DMS53 treated with DMSO at 0.1 percent for 48 hours (cell line): ENCODE measurements around the gene ARHGAP18.
"Not testable (repeated sequence)": the region's sequence is repeated elsewhere in the genome, so short reads cannot be mapped to it uniquely, and the experiment has no call there.

Source experiments
- DNase-seq: peaks from one replicate; lab custom pipeline; 2025; ENCODE audit not compliant: unreplicated experiment; lab: John Stamatoyannopoulos, UW

Gene ARHGAP18

GRCh38 chr6:129597023-129597713 lies 112.8 kb downstream of the ARHGAP18 start:
- DNase-seq = no peak

- no peak for DNase-seq
These were observed 113.5 kb downstream of the ARHGAP18 start for GRCh38 chr6:129596522-129596921.

GRCh38 chr6:129593233-129593564 lies 116.8 kb downstream of the ARHGAP18 start:
- DNase-seq = no peak

- DNase-seq = no peak
These were observed 117.3 kb downstream of the ARHGAP18 start for GRCh38 chr6:129592516-129593232.

GRCh38 chr6:129590408-129591022 lies 119.5 kb downstream of the ARHGAP18 start:
- DNase-seq = peak; percentile 27

- DNase-seq = no peak
These were observed 123.2 kb downstream of the ARHGAP18 start for GRCh38 chr6:129586815-129587214.

GRCh38 chr6:129583866-129584265 lies 126.1 kb downstream of the ARHGAP18 start:
- DNase-seq = no peak

- no peak for DNase-seq
These were observed 131.7 kb downstream of the ARHGAP18 start for GRCh38 chr6:129578315-129578714.

- DNase-seq = no peak
These were observed 132.3 kb downstream of the ARHGAP18 start for GRCh38 chr6:129577691-129578090.

- DNase-seq = no peak
These were observed 133.5 kb downstream of the ARHGAP18 start for GRCh38 chr6:129576456-129576855.

- DNase-seq = peak; percentile 29
These were observed 134.4 kb downstream of the ARHGAP18 start for GRCh38 chr6:129575378-129576118.

GRCh38 chr6:129574605-129575004 lies 135.4 kb downstream of the ARHGAP18 start:
- DNase-seq = not testable (repeated sequence)

GRCh38 chr6:129570929-129571328 lies 139.0 kb downstream of the ARHGAP18 start:
- DNase-seq = not testable (repeated sequence)

GRCh38 chr6:129568015-129568414 lies 142.0 kb downstream of the ARHGAP18 start:
- DNase-seq = no peak

GRCh38 chr6:129567374-129567773 lies 142.6 kb downstream of the ARHGAP18 start:
- DNase-seq = peak; percentile 6

- DNase-seq = no peak
These were observed 144.2 kb downstream of the ARHGAP18 start for GRCh38 chr6:129565811-129566210.

- DNase-seq = no peak
These were observed 144.6 kb downstream of the ARHGAP18 start for GRCh38 chr6:129565366-129565765.

GRCh38 chr6:129558248-129558647 lies 151.7 kb downstream of the ARHGAP18 start:
- no peak for DNase-seq

GRCh38 chr6:129555206-129555832 lies 154.7 kb downstream of the ARHGAP18 start:
- no peak for DNase-seq

GRCh38 chr6:129552413-129552812 lies 157.6 kb downstream of the ARHGAP18 start:
- no peak for DNase-seq

- DNase-seq = no peak
These were observed 158.5 kb downstream of the ARHGAP18 start for GRCh38 chr6:129551486-129551885.
